GM18861 (cell line): ENCODE results near the gene SCN9A.
"Not testable (repeated sequence)": the region's sequence is repeated elsewhere in the genome, so short reads cannot be mapped to it uniquely, and the experiment has no call there.

Source experiments
- ATAC-seq: cut with Tn5 transposase; IDR thresholded peaks from one replicate; pipeline ENCODE4 v1.9.1; 2021; ENCODE audit not compliant: unreplicated experiment

SCN9A gene

DNA sequence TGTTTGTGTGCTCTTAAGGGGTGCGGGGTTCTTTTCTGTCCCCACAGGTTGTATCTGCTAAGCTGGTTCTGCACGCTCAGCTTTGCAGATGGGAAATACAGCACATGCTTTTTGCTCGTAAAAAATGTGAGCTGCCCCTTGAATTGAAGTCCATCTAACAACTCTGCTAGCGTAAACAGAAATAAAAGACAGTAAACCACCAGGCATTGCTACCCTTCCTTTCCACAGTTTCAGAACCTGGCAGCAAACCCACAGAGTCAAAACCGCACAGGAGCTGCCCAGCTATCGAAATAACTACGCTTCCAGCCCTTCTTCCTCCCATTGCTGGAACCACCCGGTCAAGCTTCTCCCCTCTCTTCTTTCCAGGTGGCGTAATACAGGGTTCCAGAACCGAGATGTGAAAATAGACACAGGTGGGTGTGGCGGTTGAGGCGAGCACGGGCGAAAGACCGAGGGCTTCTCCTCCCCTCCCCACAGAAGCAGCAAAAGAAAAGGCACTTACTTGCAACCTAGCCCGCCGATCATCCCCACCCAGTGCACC is 479 bp downstream of the SCN9A start:
- ATAC-seq, result no peak

DNA sequence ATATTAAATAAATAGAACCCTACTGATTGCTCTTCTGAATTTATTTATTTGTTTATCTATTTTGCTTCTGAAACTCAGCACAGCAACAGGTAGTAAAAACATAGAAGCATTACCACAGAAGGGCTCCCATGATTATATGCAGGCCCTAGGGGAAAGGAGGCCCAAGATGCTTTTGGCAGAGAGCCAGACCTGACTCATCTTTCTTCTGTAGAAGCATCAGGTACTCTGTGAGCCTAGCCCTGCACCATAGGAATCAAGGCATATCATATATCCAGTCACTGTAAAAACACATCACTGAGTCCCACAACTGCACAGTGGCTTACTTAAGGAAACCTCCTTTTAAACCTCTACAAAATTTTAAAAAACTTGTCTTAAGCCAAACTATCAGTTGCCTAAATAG is 1.8 kb downstream of the SCN9A start:
- ATAC-seq, result no peak

DNA sequence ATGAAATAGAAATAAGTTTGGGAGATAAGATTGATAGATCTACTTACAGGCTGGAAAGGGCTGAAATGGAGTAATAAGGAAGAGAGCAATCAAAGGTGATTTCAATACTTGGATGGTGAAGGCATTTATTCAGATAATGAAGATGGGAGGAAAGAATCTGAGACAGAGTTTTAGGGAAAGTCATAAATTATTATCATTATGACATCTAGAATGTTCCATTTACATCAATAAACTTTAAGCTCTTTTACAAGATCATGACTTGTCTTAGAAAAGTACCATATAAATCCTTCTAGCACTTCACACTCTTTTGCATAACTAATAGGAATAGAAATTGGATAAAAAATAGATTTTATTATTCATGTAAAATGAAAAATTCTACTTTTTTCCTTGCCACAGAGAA is 2.2 kb downstream of the SCN9A start:
- ATAC-seq, result no peak

DNA sequence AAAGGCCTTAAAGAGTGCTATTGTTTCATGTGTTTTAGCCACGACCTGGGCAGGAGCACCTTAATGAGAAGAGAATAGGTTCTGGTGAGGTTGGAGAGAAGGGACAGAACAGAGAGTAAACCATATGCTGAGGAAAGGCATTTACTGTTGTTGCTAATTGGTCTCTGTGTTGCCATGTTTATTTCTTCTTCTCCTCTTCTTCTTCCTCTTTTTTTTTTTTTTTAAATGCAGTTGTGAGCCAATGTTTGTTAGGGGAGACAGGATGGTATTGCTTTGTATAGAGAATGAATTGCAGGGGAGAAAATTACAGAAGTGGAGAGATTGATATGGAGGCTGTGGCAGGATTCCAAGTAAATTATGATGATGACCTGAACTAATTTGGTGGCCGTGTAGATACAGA is 2.6 kb downstream of the SCN9A start:
- ATAC-seq, result no peak

DNA sequence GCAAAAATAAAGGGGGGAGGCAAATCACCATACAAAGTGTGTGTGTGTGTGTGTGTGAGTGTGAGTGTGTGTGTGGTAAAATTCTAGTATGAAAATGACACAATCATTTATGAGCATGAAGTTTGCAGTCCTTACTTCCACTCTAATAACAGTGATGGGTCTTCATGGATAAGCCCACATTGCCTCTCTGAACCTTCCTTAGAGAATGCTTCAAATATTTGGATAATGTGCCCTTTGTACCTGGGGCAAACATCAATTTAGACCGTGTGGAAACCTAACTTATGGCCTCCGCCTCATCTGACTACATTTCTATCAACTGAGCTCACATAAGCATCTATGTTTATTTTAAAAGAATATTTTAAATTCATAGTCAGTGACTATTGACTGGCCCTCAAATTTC is 3.7 kb downstream of the SCN9A start:
- ATAC-seq, result no peak

DNA sequence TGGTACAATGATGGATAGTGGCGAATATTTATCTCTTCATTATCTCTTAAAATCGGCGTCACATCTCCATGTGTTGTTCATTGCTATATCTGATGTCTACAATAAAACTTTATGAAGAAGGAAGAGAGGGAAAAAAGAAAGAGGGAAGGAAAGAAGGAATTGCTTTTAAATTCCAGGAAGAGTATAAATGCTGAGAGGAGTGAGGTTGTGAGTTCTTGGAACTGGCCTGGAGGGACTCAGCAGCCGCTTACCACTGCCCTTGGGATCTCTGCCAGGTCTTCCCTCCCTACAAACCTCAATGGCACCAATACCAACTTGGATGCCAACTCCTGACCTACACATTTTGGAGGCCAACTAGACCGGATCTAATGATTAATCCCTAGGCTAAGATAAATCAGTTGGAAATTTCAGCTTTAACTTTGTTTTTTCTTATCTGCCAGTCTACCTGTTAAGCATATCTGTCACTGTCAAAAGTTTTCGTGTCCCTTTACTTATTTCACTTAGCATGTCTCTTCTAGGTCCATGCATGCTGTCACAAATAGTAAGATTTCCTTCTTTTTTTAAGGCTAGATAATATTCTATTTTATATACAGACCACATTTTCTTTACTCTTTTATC is 9.8 kb downstream of the SCN9A start:
- no peak for ATAC-seq

DNA sequence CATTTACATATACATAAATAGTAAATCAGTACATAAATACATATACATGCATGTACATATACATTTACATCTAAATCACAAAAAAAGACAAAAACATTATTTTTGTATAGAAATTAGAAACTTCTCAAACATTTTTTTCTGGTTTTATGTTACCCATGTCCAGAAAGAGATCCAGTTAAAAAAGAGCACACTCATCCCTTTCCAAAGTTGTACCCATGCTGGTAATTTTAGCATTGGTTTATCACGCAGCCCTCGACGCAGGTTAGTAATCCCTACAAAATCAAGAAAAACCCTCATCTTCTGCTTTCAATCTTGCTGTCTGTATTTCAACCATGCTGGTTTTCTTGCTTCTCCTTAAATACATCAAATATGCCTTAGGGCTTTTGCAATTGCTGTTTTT is 10.5 kb downstream of the SCN9A start:
- ATAC-seq, result no peak

DNA sequence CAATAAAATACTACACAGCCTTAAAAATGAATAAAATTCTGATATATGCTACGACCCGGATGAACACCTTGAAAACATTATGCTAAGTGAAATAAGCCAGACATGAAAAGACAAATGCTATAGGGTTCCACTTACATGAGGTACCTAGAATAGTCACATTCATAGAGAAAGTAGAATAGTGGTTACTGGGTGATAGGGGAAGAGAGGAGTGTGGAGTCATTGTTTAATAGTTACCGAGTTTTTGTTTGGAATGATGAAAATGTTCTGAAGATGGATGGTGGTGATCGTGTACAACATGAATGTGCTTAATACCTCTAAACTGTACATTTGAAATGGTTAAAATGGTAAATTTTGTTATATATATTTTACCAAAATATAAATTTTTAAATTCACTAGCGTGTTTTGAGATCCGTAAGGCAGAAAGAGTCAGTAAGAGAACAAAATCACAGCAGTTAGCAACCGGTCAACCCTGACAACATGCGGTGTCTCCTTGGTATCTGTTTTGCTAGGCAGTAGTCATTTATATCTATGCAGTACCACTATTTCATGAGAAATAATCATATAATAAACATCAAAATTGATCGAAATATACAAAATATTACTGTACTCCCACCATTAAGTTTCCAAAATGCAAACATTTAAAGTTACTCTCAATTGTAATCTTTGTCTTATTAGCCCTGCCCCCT is 11.1 kb downstream of the SCN9A start:
- no peak for ATAC-seq

DNA sequence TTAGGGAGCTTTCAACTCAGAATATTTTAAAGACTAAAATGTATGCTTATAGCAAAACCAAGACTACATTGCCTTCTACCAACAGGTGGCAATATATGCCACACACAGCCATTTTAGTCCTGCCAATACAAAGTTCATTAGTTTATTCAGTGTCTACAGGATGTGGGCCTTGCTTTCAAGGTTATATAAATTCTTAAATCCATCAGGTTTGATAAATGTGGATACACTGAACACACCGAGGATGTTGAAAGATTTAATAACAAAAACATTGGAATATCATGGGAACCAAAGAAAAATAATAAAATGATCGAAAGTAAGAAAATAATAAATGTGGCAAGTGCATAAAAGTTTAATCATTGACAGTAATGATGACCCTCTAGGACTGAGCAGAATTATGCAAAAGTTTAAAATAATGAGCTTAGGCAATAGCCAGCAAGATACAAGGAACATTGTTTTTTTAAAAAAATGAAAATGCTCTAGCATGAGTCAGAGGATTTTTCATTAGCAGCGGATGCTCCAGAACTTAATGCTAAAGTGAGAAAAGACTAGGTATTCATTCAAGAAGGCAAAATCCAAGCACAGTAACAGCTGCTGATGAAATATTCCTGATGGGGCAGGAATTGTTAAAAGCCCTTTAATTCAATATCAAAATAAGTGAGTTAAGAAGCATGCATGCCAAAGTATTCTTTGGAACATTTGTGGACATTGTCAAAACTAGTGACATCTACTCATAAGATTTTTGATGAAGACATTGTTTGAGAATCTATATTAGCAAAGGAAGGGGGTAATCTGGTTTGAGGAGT is 14.2 kb downstream of the SCN9A start:
- peak; percentile 65 for ATAC-seq

DNA sequence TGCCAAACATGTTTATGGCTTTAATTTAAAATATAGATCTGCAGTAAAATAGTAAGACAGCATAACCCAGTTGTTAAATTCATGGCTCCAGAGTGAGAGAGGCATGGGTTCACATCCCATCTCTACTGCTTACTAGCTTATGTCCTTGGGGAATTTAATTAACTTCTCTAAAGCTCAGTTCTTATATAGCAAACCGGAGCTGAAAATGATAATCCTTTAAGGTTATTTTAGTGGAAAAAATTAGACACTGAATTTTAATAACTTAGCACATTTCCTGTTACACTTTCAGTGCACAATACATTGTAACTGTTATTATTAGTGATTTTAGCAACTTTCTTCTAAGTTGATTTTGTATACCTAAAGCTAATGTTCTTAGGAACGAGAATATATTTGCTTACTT is 14.8 kb downstream of the SCN9A start:
- no peak for ATAC-seq

DNA sequence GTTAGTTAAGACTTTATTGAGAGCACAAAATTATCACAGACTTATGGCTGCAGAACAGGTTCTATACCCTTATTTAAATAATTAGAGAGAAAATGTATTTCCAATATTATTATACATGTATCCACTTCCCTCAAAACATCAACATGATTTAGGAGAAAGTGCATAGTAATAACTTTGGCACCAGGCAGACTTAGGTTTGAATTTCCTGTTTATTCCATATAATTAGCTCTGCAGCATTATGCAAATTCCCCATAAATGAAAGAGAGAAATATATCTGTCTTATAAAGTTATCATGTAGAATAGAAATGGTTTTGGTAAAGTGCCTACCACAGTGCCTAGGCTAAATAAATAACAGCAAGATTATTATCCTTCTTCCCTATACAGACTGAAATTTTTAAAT is 15.3 kb downstream of the SCN9A start:
- no peak for ATAC-seq

DNA sequence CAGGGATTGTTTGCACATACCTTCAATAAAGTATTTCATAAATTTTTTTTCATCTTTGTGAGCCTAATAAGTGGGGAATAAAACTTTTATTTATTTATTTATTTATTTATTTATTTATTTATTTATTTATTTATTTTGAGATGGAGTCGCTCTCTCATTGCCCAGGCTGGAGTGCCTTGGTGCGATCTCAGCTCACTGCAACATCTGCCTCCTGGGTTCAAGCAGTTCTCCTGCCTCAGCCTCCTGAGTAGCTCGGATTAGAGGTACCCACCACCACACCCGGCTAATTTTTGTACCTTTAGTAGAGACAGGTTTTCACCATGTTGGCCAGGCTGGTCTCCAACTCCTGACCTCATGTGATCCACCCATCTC is 17.8 kb downstream of the SCN9A start:
- not testable (repeated sequence) for ATAC-seq

DNA sequence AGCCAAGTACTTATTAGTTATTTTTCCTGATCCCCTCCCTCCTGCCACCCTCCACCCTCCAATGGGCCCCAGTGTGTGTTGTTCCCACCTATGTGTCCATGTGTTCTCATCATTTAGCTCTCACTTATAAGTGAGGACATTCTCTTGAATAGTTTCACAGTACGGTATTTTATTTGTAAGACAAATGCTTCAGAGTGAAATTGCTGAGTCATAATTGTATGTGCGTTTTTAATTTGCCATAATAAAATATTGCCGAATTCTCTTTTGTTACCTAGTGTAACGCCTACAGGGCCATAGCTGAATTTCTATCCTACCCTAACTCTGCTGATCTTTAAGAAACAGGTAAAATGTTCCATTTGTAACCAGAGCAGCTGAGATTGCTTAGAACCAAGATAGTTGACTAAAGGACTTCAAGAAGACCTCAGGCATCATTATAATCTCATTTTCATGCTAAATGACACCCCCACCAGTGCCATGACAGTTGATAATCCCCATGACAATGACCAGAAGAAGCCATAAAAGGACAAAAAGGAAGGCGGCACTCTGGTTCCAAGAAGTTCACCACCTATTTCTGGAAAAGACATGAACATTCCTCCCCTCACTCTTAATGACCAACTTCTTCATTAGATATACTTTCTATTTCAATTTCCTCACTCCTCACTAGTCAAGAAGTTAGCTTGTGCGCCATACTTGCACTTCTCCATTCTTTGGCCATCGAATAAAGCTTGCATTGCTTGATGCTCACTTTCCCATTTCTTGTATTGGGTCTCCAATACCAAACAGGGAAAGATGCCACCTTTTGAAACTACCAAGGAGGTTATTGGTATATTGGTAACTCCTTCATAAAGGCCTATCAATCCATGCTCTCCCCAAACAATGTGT is 18.4 kb downstream of the SCN9A start:
- no peak for ATAC-seq

DNA sequence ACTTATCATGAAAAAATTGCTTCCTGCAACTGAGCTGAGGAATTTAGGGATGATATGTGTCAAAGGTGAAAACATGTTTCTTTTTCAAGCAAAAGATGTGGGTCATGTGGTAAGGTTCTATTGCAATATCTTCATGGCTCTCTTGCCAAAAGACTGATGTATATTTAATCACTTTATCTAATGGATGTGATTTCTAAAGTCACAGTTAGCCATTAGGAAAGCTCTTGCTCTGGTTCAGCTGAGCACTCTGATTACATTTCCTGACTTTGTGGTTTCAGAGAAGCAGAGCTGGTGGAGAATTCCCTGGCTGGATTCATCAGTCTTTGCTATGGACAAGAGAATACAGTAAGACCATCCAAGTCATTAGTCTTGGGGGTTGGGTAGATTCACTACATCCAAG is 24.4 kb downstream of the SCN9A start:
- ATAC-seq, result no peak

DNA sequence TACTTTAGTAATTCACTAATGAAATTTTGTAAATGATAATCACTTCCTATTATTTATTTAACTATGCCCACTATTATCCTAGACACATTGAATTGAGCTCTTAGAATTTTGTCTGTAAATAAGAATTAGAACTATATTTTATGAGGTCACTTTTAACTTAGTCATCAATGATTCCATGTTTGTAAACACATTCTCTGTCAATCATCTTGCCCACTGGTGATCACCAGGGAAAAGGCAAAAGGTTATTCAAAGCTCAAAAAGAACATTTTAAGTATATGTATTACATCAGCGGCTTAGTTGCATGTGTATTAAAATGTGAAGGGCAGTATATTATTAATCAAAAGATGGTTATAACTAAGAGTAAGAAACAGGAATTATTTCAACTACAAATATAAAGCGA is 25.2 kb downstream of the SCN9A start:
- no peak for ATAC-seq

DNA sequence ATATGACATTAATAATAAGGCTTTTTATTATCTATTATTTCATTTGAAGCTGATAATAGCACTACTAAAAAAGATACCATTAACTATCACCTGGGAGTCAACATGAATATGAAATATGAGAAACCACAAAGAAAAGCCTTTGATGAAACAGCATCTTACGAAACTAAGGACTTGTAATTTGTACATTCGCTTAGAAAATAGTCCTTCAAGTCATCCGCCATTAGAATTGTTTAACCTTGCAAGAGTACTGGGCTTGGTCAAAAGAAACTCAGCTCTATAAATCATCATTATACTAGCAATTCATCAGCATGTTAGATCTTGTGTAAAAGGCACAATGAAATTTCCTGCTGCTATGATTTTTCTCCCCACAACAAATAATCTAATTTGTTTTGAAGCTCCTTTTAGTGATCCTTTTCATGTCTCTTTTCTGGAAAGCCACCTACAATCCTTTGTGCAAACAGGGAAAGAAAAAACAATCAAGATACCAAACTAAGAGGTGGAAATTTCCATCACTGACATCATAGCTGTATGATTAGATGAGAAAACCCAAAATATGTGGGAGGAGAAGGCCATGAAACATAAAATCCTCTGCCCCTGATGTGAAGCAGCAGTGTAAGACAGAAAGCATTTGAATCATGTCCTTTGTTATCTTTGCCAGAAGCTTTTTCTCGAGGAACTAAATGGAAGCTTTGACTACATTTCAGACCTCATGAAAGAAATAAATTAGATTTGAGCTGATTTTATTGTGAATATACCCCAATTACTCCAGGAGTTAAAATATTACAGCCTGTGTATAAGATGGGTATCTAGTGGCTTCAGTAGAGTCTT is 31.2 kb downstream of the SCN9A start:
- ATAC-seq, result no peak

DNA sequence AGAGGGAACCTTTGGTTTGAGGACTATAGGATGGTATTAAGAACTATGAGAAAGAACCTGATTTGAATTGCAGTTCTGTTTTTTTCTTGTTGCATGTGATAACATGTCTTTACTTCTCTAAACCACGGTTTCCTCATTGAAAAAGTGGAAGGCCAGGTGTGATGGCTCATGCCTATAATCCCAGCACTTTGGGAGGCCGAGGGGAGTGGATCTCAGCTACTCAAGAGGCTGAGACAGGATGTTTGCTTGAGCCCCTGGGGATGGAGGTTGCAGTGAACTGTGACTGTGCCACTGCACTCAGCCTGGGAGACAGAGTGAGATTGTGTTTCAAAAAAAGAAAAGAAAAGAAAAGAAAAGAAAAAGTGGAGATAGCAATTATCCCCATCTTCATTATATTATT is 32.3 kb downstream of the SCN9A start:
- ATAC-seq, result no peak

DNA sequence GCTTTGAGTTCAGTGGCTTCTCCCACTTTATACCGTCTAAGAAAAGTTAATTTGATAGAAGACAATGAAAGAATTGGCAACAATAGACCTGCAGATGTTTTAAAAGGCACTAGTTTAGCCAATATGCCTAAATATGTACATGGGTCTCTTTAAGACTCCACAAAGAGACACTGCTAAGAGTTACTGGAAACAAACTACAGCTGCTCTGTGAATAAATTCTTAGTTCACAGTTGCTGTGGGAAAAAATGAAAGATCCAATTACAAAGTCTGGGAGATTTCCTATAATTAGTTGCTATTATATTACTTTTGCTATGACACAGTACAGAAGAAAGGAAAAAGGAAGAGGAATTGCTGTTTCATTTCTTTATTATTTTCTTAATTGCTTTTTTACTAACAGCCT is 34.3 kb downstream of the SCN9A start:
- ATAC-seq, result no peak

DNA sequence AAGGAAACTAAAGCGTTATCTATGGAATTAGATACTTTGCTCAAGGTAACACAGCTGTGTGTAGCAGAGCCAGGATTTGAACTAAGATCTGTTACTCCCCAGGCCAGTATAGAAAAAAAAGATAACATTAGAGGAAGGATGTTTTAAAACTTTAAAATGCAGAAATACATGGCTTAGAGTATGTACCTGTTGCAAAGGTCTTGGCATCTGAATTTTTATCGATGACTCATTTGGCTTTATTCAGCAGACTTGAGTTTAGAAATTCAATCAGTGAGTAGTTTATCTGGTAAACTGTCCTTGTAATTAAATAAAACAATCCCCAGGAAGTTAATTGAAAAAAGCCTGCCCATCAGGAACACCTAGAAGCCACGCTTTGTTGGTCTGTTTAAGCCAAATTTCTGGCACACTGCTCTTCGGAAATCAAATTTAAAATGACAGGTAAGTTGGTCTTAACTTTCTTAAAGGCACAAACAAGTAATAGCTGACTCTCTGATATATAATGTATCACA is 36.9 kb downstream of the SCN9A start:
- ATAC-seq, result no peak

DNA sequence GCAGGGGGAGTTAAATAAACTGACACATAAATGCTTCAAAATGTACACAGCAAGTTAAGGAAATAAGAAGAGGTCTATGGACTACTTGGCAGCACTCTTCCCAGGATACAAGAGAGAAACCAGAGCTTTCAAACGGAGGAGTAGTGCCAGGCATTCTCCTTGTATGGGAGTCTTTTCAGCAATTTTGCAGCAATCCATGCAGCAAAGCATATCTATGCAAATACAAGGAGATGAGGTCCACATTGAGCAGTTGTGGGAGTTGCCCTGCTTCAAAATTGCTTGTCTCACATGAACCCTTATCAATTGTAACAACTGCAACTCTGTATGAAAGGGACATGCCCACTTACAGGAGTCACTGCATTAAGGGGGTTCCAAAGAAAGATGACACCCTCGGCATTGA is 37.8 kb downstream of the SCN9A start:
- no peak for ATAC-seq
